Loucy (cell line): Measurements from ENCODE around the gene CYBRD1.

Experiments
- CTCF ChIP-seq: fragments of 200-600 bp; sonication (generic); conservative IDR thresholded peaks from 2 replicates; pipeline ENCODE4 v1.5.1; 2014; ENCODE audit warnings: mild to moderate bottlenecking, antibody characterized with exemption, low read length
- EZH2phosphoT487 ChIP-seq: fragments of 200-600 bp; IDR thresholded peaks from 2 replicates; pipeline ENCODE4 v1.6.1; 2018; ENCODE audit warnings: antibody characterized with exemption, mild to moderate bottlenecking, moderate library complexity, borderline replicate concordance

GRCh38 chr2:171579481-171579880 is 57.2 kb downstream of the CYBRD1 start:
- TF ChIP-seq CTCF (no peak), EZH2phosphoT487 (no peak)
